ENCODE data around the gene PACS1. TPM values are rescaled to one million over a fixed set of nuclear protein-coding genes. Genes with fewer than 3 reads are reported as not detected.
"Not testable (repeated sequence)": the region's sequence is repeated elsewhere in the genome, so short reads cannot be mapped to it uniquely, and the experiment has no call there.

PACS1 gene
- polyA plus RNA-seq, 3 donors: 48.0 to 59.2 (median 53.1) TPM

GRCh38 chr11:66227700-66228099 lies 157.6 kb downstream of the PACS1 start:
- no peak for DNase-seq (ENCODE audit: extremely low read depth in 1 of 11, low read depth in 9 of 11, low spot score in 4 of 11)

GRCh38 chr11:66228521-66228920 lies 158.4 kb downstream of the PACS1 start:
- peak in 7 of 11 donors; percentile 5 to 56 (median 36) for DNase-seq (ENCODE audit: extremely low read depth in 1 of 11, low read depth in 9 of 11, low spot score in 4 of 11)

- peak in 1 of 11 donors; percentile 10 for DNase-seq (ENCODE audit: extremely low read depth in 1 of 11, low read depth in 9 of 11, low spot score in 4 of 11)
Observed at GRCh38 chr11:66230156-66230555, 160.1 kb downstream of the PACS1 start.

- no peak for DNase-seq (ENCODE audit: extremely low read depth in 1 of 11, low read depth in 9 of 11, low spot score in 4 of 11)
Observed at GRCh38 chr11:66230978-66231377, 160.9 kb downstream of the PACS1 start.

- DNase-seq (ENCODE audit: extremely low read depth in 1 of 11, low read depth in 9 of 11, low spot score in 4 of 11): no peak
Observed at GRCh38 chr11:66231561-66231960, 161.5 kb downstream of the PACS1 start.

GRCh38 chr11:66232769-66233168 lies 162.7 kb downstream of the PACS1 start:
- no peak for DNase-seq (ENCODE audit: extremely low read depth in 1 of 11, low read depth in 9 of 11, low spot score in 4 of 11)

GRCh38 chr11:66233301-66233700 lies 163.2 kb downstream of the PACS1 start:
- no peak for DNase-seq (ENCODE audit: extremely low read depth in 1 of 11, low read depth in 9 of 11, low spot score in 4 of 11)

- no peak for DNase-seq (ENCODE audit: extremely low read depth in 1 of 11, low read depth in 9 of 11, low spot score in 4 of 11)
Observed at GRCh38 chr11:66235141-66235540, 165.1 kb downstream of the PACS1 start.

- DNase-seq (ENCODE audit: extremely low read depth in 1 of 11, low read depth in 9 of 11, low spot score in 4 of 11): no peak
Observed at GRCh38 chr11:66237867-66238266, 167.8 kb downstream of the PACS1 start.

GRCh38 chr11:66238786-66239413 lies 168.8 kb downstream of the PACS1 start:
- DNase-seq (ENCODE audit: extremely low read depth in 1 of 11, low read depth in 9 of 11, low spot score in 4 of 11): no peak

GRCh38 chr11:66239511-66239910 lies 169.4 kb downstream of the PACS1 start:
- no peak for DNase-seq (ENCODE audit: extremely low read depth in 1 of 11, low read depth in 9 of 11, low spot score in 4 of 11)

GRCh38 chr11:66239998-66240780 lies 170.1 kb downstream of the PACS1 start:
- no peak for DNase-seq (ENCODE audit: extremely low read depth in 1 of 11, low read depth in 9 of 11, low spot score in 4 of 11)

GRCh38 chr11:66240781-66241136 lies 170.7 kb downstream of the PACS1 start:
- no peak for DNase-seq (ENCODE audit: extremely low read depth in 1 of 11, low read depth in 9 of 11, low spot score in 4 of 11)

GRCh38 chr11:66242095-66242765 lies 172.2 kb downstream of the PACS1 start:
- DNase-seq (ENCODE audit: extremely low read depth in 1 of 11, low read depth in 9 of 11, low spot score in 4 of 11): no peak

GRCh38 chr11:66243782-66244535 lies 173.9 kb downstream of the PACS1 start:
- DNase-seq (ENCODE audit: extremely low read depth in 1 of 11, low read depth in 9 of 11, low spot score in 4 of 11): no peak

- DNase-seq (ENCODE audit: extremely low read depth in 1 of 11, low read depth in 9 of 11, low spot score in 4 of 11): no peak
Observed at GRCh38 chr11:66247295-66247694, 177.2 kb downstream of the PACS1 start.

- DNase-seq (ENCODE audit: extremely low read depth in 1 of 11, low read depth in 9 of 11, low spot score in 4 of 11): no peak
Observed at GRCh38 chr11:66247801-66248200, 177.7 kb downstream of the PACS1 start.

- no peak for DNase-seq (ENCODE audit: extremely low read depth in 1 of 11, low read depth in 9 of 11, low spot score in 4 of 11)
Observed at GRCh38 chr11:66248903-66249302, 178.8 kb downstream of the PACS1 start.

- DNase-seq (ENCODE audit: extremely low read depth in 1 of 11, low read depth in 9 of 11, low spot score in 4 of 11): no peak
Observed at GRCh38 chr11:66251809-66252208, 181.7 kb downstream of the PACS1 start.

GRCh38 chr11:66253081-66253480 lies 183.0 kb downstream of the PACS1 start:
- DNase-seq (ENCODE audit: extremely low read depth in 1 of 11, low read depth in 9 of 11, low spot score in 4 of 11): not testable (repeated sequence)
